CD4-positive, alpha-beta T cell treated with Interleukin-10 for 1 hour (primary cell): ENCODE measurements around the gene CAMK2A.
A peak's percentile ranks its signal among the peaks of the same experiment; 100 is the strongest.

ENCODE experiments used
- DNase-seq: peaks from one replicate; pipeline ENCODE4 v3.0.0-alpha.2; 2020

CAMK2A gene

DNA sequence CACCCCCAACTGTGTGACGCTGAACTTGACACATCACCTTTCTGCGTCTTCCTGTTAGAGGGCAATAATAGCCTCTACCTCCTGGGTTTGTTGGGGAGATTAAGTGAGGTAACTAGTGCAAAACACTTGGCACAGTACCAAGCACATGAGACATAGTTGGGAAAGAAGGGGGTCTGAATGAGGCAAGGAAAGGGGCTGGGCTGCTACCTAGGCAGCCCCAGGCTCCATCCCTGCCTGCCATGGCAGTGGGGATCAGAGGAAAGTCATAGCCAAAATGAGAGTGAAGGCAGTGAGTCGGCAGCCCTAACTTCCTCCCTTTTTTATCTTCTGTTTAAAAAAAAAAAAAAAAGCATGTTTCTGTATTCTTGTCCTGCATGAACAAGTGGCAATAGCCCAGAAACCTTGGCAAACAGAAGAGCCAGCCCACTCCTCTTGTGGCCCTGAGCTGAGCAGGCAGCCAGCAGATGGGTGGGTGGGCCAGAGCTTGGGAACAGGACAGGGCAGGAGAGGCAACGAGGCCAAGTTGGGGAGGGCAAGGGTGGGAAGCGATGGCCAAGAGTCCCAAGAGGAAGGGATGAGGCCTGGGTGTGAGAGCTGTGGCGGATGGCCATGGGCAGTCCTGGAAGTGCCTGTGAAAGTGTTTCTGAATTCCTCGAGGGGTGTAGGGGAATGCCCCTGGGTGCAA is 11.4 kb downstream of the CAMK2A start:
- no peak for DNase-seq

DNA sequence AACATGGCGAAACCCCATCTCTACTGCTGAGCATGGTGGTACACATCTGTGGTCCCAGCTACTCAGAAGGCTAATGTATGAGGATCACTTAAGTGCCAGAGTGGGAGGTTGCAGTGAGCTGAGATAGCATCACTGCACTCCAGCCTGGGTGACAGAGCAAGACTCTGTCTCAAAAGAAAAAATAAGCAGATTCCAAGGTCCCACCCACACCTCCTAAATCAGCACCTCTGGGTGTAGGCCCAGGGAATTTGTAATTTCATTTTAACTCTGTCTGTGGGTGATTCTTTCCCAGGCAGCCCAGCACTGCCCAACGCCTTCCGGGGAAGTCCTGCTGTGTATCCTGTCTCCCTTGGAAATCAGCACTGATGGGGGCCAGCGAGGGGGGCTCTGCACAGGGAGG is 12.5 kb downstream of the CAMK2A start:
- DNase-seq: no peak

DNA sequence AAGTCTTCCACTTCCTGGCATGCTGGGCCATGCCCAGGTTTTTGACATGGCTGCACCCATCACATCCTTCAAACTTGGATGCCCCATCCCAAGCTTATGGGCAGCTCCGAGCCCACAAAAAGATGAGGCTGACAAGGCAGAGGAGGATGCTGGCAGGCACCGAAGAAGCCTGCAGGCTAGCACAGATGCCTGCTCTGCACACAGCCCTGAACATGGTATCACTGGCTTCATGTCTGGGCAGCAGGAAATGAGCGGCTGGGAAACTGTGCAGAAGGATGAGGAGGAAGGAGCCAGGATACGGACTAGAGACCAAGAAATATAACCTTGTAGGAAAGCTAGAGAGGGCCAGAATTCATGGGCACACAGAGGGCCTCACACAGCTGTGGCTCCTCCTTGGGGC is 14.8 kb downstream of the CAMK2A start:
- no peak for DNase-seq

DNA sequence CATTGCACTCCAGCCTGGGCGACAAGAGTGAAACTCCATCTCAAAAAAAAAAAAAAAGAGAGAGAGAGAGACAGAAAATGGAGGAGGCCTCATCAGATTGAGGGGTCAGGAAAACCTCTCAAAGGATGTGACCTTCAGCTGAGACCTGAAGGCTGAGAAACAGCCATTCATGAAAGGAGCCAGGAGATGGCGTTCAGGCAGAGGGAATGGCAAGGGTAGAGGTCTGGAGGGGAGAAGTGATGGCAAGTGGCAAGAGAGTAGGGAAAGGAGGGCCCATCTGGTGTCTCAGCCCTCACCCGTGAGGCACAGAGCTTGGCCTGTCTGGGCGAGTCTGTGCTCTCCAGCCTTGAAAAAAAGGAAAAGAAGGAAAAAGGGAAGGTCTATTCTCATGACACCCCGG is 17.0 kb downstream of the CAMK2A start:
- peak; percentile 13 for DNase-seq

DNA sequence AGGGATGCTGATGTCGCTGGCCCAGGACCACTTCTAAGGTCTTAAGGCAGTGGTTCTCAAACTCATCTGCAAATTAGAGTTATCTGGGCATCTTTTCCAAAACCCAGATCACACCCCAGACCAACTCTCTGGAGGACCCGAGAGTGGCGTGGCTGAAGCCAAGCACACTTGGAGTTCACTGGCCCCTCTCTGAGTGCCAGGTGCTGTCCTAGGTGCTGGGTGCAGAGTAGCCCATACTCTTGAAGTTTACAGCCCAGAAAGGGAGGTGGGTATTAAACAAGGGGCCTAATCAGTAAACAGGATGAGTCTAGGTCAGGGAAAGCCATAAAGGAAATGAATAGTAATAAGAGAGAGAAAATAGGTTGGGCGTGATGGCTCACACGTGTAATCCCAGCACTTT is 17.6 kb downstream of the CAMK2A start:
- no peak for DNase-seq

DNA sequence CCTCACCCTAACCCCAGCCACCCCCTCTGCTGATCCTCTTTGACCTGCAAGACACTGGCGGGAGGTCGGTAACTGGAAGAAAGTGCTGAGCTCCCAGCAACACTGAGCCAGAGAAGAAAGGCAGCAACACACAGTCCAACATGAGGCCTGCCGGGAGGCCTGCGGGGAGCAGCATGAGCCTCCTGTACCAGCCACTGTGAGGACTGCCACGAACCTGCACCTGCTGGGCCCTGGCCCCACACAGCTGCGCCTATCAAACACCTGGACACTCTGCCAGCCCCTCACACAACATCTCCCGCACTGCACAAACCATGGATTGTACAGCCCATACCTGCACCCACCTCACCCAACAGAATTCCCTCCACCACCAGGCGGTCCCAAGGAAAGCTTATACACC is 18.3 kb downstream of the CAMK2A start:
- no peak for DNase-seq

DNA sequence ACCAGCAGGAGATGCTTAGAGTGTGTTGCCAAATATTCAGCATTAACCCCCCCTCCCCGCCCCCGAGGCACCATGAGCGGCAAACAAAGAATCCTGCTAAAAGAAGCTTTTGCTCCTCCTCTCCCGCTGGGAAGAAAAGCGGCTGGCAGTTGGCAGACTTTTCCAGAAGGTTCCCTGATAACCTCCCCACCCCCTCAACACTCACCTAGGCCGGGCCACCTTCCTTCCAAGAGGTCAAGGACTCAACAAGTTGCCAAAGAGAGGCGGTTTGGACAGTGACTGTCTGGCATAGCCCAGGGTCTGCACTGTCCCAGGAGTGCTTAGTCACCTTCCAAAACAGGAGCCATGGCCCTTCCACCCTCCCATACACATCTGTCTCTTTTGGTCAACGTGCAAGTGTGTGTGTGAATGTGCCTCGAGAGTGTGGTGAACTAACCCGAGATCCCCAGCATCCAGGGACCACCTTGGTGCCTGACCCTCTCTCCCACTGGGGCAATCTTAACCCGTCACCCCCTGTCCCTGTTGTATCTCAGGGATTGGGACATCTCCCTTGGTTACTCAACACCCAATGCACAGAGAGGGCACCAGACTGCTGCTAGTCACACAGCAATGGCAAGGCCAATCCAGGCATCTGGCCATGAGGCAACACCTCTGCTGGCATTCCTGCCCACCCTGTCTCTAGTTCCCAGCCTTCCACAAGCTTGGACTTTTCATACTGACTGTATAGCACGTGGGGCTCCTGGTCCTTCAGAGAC is 18.9 kb downstream of the CAMK2A start:
- DNase-seq: no peak

DNA sequence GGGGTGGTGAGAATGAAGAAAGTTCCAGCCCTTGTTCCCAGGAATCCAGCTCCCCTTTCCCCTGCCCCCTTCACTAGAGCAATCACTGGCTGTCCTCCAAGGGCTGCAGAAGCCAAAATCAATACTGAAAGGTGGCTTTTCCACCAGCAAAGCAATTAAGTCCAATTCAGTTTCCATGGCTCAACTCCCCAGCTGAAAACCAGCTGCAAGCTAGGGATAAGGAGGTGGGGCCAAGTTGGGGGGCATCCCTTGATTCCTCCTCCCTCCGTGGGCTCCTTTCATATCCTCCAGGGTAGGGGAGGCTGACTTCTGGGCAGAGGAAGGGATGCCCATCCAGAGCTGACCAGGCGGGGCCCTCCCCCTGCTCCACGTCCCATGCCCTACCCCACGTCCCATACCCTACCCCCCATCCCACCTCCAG is 22.7 kb downstream of the CAMK2A start:
- no peak for DNase-seq

DNA sequence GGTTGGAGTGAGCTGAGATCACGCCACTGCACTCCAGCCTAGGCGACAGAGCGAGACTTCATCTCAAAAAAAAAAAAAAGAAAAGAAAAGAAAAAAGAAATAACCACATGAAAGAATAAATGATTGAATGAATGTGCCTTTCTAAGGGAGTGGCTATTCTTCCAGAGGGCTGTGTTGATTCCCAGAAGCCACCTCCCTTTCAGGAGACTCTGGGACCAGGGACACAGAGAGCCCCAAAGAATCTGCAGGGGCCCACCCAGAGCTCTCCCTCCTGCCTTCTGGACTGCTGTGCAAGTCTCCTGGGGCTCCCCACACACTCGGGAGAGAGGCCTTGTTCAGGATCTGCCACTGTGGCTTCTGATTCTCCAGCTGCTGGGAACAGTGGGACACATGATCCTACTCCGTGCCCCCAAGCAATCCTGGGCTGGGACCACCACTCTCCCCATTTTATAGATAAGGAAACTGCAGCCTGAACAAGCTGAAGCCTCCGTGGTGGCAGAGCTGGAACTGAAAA is 23.6 kb downstream of the CAMK2A start:
- no peak for DNase-seq

DNA sequence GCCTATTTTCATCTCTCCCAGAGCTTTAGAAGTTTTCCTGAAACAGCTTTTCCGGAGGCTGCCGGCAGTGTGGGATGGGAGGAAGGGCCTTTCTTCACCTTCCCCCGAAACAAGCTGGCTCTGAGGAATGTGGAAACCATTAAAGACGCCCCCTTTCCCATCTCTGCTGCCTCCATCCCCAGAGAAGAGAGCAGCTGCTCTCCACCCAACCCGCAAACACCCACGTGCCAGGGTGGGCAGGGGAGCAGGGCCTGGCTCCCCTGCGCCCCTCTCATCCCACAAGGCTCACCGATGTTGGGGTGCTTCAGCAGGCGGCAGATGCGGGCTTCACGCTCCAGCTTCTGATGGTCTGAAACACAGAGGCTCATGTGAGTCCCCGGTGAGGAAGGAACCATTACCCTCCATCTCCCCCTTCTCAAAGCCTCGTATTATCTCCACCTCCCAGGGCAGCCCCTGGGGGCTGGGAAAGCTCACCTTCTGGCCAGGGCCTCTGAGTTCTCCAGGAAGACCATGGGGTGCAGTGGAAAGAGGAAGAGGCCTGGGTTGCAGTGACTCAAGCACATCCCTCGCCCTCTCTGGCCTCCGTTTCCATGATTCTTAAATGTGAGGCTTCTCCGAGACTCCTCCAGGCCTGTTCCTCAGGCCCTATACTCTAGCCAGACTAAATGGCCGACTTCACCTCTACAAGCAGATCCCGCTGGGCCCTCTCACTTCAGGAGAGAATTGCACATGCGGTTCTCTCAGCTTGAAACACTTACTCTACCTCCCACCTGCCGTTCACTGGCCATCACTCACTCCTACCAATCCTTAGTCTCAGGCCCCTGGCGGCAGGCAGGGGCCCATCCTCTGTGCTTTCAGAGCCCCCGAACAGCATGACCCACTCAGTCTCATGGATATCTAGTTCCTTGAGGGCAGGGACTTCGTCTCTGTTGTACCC is 24.6 kb downstream of the CAMK2A start:
- DNase-seq: no peak

DNA sequence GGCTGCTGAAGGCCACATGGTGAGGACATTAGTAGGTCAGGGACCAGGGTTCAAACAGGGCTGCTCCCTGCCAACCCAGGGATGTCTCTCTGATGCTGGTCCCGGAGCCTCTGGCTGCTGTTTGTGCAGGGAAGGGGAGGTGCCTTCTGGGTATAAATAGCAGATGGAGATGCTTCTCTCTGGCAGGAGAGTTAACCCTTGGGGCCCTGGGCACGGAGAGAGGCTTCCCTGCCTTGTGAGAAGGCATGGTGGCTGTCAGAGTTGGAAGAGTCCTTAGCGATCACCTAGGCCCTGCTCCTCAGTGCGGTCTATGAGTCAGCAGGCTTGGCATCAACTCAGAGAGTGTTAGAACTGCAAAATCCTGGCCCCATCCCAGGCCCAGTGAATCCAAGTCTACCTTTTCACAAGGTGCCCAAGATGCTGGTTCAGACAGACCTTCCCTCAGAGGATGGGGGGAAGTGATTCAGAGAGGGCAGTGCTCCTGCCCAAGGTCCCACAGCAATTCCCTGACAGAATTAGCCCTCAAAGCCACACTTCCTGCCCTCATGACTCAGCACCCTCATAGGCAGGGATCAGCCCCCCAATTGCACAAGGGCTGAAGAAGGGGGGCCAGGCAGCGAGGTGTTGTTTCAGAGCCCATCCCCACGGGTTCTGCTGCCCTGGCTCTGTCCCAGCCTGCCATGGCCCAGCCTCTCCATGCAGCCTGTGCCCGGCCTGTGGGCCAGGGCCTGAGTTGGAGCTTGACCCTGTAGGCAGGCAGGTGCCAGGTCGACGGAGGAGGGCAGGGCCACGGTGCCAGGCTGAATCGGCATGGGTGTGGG is 25.6 kb downstream of the CAMK2A start:
- DNase-seq: no peak

DNA sequence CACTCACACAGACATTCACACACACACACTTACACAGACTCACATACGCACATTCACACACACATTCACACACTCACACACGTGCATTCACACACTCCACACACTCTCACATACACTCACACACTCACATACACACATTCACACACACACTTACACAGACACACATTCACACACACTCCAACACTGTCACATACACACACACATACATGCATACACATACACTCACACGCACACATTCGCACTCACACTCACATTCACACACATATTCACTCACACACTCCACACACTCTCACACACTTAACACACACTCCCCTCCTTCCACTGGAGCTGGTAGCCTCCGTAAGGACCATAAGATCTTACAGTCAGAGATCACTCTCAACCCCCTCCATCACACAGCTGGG is 26.2 kb downstream of the CAMK2A start:
- no peak for DNase-seq

DNA sequence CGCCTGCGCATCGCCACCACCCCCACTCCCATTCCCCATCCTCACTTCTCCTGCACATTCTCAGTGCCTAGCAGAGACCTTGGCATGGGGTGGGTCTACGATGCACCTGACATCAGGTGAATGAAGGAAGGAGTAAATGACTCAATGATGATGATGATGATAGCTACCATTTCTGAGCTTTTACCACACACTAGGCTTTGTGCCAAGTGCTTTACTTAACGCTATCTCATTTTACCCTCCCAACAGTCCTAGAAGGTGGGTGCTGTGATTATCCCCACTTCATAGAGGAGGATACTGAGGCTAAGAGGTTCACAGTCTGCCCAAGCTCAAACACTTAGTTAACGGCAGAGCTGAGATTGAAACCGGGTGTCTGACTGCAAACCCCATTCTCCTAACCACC is 27.1 kb downstream of the CAMK2A start:
- no peak for DNase-seq

DNA sequence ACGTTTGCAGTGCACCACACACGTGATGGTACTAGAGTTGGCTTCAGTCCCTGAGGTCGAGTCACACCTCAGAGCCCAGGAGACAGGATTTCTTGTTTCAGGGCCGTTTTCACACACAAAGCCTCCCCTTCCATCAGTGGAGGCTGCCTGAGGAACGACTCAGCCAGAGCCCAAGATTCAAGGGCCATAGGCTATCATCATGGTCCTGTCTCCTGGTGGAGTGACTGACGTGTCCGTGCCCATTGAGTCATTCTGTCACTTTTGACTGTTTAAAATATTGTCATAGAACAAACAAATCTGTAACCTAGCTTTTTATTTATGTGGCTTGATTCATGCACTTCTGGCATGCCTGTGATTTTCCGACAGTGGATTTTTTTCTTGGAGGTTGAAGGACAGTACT is 28.3 kb downstream of the CAMK2A start:
- DNase-seq: no peak

DNA sequence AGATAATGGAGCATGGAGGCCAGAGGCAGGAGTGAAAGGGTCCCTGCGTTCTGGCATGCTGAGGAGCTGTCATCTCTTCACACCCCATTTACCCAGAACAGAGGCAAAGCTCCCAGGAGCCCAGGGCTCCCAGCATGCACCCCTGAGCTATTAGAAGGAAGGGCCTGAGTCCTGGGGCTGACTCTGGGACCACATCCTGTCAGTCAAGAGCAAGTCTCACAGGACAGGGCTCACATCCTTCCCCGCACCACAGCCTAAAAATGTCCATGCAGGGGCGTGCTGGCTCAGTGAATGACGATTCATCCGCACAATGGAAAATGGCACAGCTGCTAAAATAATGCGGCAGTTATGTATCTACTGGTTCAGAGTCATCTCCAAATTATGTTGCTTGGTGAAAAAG is 31.4 kb downstream of the CAMK2A start:
- DNase-seq: no peak

DNA sequence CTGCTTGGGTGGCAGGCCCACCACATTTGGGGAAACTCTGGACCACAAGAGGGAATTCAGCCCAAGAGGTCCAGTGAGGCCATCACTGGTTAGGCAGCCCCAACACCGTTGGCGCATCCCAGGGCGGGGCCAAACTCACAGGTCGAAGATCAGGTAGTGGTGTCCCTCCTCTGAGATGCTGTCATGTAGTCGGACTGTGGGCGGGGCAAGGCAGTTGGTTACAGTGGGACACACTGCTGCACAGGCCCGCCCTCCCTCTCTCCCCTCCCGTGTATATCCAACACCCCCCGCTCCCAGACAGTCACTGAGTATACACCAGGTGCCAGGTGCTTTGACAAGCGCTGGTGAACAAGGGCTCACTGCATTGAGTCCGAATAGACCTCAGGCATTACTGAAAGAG is 32.1 kb downstream of the CAMK2A start:
- DNase-seq: no peak

DNA sequence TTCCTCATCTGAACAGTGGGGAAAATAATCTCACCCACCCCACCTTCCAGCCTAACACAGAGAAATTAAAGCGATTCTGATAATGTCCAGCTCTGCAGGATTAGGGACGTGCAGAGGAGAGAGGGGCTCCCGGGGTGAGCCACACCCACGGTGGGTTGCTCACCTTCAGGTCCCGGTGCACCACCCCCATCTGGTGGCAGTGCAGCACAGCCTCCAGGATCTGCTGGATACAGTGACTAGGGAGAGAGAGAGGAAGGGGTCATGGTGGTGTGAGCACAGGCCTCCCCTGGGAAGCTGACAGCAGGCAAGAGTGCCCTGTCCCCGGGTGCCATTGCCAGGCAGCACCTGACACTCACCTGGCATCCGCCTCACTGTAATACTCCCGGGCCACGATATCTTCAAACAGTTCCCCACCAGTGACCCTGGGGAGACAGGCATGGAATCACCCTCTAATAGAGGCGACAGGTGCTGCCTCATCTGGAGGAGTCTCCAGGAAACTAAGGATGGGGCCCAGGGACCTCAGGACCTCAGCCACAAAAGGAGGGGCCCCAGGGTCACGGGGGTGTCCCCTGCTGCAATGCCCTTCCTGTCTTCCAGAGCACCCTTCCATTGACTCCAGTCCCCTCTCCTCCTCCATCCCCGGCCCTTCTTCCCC is 33.0 kb downstream of the CAMK2A start:
- no peak for DNase-seq

DNA sequence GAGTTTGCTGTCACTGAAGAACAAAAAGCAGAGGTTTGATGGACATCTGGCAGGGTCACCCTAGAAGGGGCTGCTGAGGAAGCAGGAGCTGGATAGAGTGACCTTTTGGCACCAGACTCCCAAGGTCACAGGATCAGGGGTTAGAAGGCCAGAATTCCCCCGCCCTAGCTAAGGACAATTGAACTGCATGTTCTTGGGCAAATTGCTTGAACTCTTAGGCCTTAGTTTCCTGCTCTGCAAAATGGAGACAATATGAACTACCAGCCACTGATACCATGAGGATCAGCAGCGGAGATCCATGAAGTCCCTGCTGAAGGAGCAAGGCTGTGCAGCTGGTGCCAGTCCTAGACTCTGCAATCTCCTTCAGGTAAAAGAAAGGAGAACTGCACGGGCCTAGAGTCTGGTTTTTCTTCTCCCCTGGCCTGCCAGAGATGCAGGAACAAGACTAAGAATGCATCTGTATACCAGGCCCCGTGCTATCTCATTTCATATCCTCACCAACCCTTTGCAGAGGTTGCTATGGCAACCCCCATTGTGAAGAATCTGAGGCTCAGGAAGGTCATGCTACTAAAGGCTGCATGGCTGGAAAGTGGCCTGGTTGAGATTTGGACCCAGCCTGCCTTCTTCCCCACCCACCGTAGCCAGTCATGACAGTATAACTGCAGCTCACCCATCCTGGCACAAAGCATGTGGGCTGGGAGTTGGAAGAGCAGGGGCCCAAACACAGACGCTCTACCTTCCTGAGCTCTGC is 33.7 kb downstream of the CAMK2A start:
- no peak for DNase-seq

DNA sequence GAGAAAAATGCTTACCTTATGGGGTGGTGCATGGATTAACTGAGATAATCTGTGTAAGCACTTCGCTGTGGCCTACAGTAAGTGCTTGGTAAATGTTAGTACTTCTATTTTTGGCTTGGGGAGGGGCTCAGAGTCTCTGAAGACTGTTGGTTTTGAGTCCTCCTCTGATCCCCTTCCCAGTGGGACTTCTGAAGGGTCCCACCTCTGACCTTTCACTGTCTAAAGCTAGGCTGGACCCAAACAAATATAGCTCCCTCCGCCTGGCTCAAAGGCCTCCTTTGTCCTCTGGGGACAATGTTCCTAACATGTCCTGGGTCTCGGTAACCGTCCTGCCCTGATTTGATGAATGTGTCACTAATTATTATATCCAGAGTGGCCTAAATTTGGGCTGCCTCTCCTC is 34.8 kb downstream of the CAMK2A start:
- no peak for DNase-seq

DNA sequence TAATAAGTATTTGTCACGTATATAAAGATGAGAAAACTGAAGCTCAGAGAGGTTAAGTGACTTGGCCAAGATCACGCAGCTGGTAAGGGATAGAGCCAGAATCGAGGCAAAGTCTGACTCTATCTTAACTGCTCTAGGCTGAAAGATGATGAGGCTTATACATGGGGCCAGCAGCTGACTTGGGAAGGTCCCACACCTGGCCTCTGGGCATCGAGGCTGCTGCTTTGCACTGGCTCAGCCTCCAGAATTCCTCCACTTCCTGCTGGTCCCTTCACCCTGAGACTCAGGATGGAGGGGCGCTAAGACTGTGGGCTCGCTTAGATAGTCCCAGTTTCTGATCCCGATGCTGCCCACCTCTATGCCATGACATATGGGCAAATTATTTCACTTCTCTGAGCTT is 35.2 kb downstream of the CAMK2A start:
- no peak for DNase-seq
